Breast epithelium (tissue), 3 donors: Measurements from ENCODE around the gene NRF1.
A peak's percentile ranks its signal among the peaks of the same experiment; 100 is the strongest.

ENCODE experiments used
- POLR2A ChIP-seq: fragments of 450-650 bp; IDR thresholded peaks from one replicate; pipeline ENCODE4 v1.6.1; 2016; ENCODE audit warnings: antibody characterized with exemption, mild to moderate bottlenecking, moderate library complexity
- POLR2AphosphoS5 ChIP-seq, 3 donors: sonication (generic); formaldehyde crosslinking; IDR thresholded peaks; one replicate each; pipeline ENCODE4 v1.6.1; 2017; ENCODE audit warnings: antibody characterized with exemption in 3 of 3
- TF ChIP-seq, protein P1 (sequence below), 3 donors: fragments of 450-650 bp; IDR thresholded peaks; one replicate each; pipeline ENCODE4 v1.5.1; 2016 to 2017; ENCODE audit warnings: antibody characterized with exemption in 3 of 3, mild to moderate bottlenecking in 3 of 3, moderate library complexity in 3 of 3

- TF ChIP-seq POLR2A (no peak), POLR2AphosphoS5 (IDR thresholded peaks at IDR 0.05) (no peak)
- TF ChIP-seq, protein P1, sequence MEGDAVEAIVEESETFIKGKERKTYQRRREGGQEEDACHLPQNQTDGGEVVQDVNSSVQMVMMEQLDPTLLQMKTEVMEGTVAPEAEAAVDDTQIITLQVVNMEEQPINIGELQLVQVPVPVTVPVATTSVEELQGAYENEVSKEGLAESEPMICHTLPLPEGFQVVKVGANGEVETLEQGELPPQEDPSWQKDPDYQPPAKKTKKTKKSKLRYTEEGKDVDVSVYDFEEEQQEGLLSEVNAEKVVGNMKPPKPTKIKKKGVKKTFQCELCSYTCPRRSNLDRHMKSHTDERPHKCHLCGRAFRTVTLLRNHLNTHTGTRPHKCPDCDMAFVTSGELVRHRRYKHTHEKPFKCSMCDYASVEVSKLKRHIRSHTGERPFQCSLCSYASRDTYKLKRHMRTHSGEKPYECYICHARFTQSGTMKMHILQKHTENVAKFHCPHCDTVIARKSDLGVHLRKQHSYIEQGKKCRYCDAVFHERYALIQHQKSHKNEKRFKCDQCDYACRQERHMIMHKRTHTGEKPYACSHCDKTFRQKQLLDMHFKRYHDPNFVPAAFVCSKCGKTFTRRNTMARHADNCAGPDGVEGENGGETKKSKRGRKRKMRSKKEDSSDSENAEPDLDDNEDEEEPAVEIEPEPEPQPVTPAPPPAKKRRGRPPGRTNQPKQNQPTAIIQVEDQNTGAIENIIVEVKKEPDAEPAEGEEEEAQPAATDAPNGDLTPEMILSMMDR (IDR thresholded peaks at IDR 0.05): peak in 1 of 3 donors; percentile 37
Measured at GRCh38 chr7:129644634-129645230, 33.2 kb downstream of the NRF1 start.
